Neural progenitor cell (in vitro differentiated cells): Measurements from ENCODE around the gene PTX4.

Experiments
- EZH2 ChIP-seq: fragments of 200-600 bp; sonication (generic); IDR thresholded peaks from 2 replicates; pipeline ENCODE4 v1.6.1; 2017; ENCODE audit warnings: antibody characterized with exemption, mild to moderate bottlenecking, moderate library complexity
- EZH2phosphoT487 ChIP-seq: fragments of 200-600 bp; sonication (generic); IDR thresholded peaks from 2 replicates; pipeline ENCODE4 v1.6.1; 2017; ENCODE audit warnings: antibody characterized with exemption
- TF ChIP-seq, protein P1 (sequence below): fragments of 200-600 bp; sonication (generic); IDR thresholded peaks from 2 replicates; pipeline ENCODE4 v1.5.1; 2017; ENCODE audit warnings: antibody characterized with exemption, mild to moderate bottlenecking

DNA sequence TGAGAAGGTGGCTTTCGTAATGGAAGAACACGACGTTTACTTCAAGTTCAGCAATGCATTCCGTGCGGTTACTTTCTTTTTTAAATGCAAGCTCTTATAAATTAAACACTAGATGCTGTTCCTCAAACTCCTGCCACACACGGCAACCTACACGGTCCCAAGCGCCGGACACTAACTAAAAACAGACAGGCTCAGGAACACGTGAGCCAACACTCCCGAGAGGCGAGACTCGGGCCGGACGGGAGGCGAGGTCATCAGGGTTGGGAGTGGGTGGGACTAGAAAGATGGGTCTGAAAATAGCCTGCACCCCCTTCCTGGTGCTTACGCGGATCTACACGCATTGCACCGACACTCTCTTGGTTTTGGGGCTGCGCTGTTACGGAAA, 20.3 kb downstream of the PTX4 start:
- TF ChIP-seq, protein P1, sequence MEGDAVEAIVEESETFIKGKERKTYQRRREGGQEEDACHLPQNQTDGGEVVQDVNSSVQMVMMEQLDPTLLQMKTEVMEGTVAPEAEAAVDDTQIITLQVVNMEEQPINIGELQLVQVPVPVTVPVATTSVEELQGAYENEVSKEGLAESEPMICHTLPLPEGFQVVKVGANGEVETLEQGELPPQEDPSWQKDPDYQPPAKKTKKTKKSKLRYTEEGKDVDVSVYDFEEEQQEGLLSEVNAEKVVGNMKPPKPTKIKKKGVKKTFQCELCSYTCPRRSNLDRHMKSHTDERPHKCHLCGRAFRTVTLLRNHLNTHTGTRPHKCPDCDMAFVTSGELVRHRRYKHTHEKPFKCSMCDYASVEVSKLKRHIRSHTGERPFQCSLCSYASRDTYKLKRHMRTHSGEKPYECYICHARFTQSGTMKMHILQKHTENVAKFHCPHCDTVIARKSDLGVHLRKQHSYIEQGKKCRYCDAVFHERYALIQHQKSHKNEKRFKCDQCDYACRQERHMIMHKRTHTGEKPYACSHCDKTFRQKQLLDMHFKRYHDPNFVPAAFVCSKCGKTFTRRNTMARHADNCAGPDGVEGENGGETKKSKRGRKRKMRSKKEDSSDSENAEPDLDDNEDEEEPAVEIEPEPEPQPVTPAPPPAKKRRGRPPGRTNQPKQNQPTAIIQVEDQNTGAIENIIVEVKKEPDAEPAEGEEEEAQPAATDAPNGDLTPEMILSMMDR = no peak
- TF ChIP-seq EZH2phosphoT487 (no peak), EZH2 (no peak)
